Aorta (tissue), 5 donors: Measurements from ENCODE around the gene LOXL1. TPM values are rescaled to one million over a fixed set of nuclear protein-coding genes. Genes with fewer than 3 reads are reported as not detected.
"Not testable (repeated sequence)": the region's sequence is repeated elsewhere in the genome, so short reads cannot be mapped to it uniquely, and the experiment has no call there.

ENCODE experiments used
- ATAC-seq: fragments of 200-7000 bp; cut with Tn5 transposase; one replicate; pipeline ENCODE4 v1.9.1; 2022; ENCODE audit warnings: moderate library complexity; ENCODE audit not compliant: low FRiP score
- DNase-seq, 2 donors: peaks; one replicate each; pipeline ENCODE4 v3.0.0-alpha.2; 2020
- H3K27ac ChIP-seq, 2 donors: one replicate each; pipeline ENCODE4 v1.5.1; 2013; ENCODE audit warnings: low read length in 2 of 2, mild to moderate bottlenecking in 2 of 2, moderate library complexity in 2 of 2, control low read depth in 1 of 2, inconsistent platforms in 1 of 2, low read depth in 1 of 2
- H3K27me3 ChIP-seq, 2 donors: one replicate each; pipeline ENCODE4 v1.6.1; 2013; ENCODE audit warnings: control low read depth in 1 of 2, low read length in 1 of 2, mild to moderate bottlenecking in 1 of 2, moderate library complexity in 1 of 2; ENCODE audit not compliant: insufficient read depth in 2 of 2, control insufficient read depth in 1 of 2
- H3K36me3 ChIP-seq, 2 donors: one replicate each; pipeline ENCODE4 v1.6.1; 2013; ENCODE audit warnings: control low read depth in 1 of 2, low read length in 1 of 2, mild to moderate bottlenecking in 1 of 2; ENCODE audit not compliant: insufficient read depth in 2 of 2, control insufficient read depth in 1 of 2
- H3K4me1 ChIP-seq, 2 donors: one replicate each; pipeline ENCODE4 v1.6.1; 2013; ENCODE audit warnings: low read length in 2 of 2, control low read depth in 1 of 2, mild to moderate bottlenecking in 1 of 2, moderate library complexity in 1 of 2; ENCODE audit not compliant: insufficient read depth in 2 of 2, control insufficient read depth in 1 of 2
- H3K4me3 ChIP-seq, 2 donors: one replicate each; pipeline ENCODE4 v1.5.1; 2013; ENCODE audit warnings: low read length in 2 of 2, control low read depth in 1 of 2, mild to moderate bottlenecking in 1 of 2
- H3K9me3 ChIP-seq: one replicate; pipeline ENCODE4 v1.6.1; 2013; ENCODE audit warnings: mild to moderate bottlenecking, low read length; ENCODE audit not compliant: control insufficient read depth
- WGBS, 2 donors: extraction: QIAGEN DNeasy Blood & Tissue Kit; methylation state at CpG; one replicate each; pipeline ENCODE4 v1.1.7; 2013; 5-methylcytosine and 5-hydroxymethylcytosine counted together
- intact Hi-C, 2 donors: fragments of 100-400 bp; cut with DNase I; formaldehyde crosslinking; loops; one replicate each; pipeline versions ENCODE4 v1.14.2 to v1.15.0; 2022
- polyA plus RNA-seq, 2 donors: library from polyadenylated mRNA; stranded (reverse); fragments of 200-250 nt; gene quantifications; one replicate each; pipeline ENCODE4 v1.2.3, GENCODE V29; 2013
- total RNA-seq, 2 donors: library from RNA; stranded (reverse); fragmentation: NEBNext Ultra II Directional; extraction: Animal tissue kit (Norgen Biotek cat#: 25700); gene quantifications; one replicate each; pipeline ENCODE4 v1.2.1, GENCODE V29; 2021
- donor health status: healthy with polysubstance abuse.
- donor health status: Bipolar disorder and iron deficiency.
- donor health status: DM: no; HTN: no; CAD: no.
- donor health status: DM: no; HTN: no; CAD: no.
- donor health status: DM: yes; HTN: yes; CAD: no.

The LOXL1 gene
- total and polyA plus RNA-seq, 4 donors = 49.0 to 138 (median 112) TPM

GRCh38 chr15:73938516-73938915 is 12.3 kb downstream of the LOXL1 start:
- DNase-seq = peak; percentile 14 to 41

GRCh38 chr15:73939138-73939537 is 12.9 kb downstream of the LOXL1 start:
- DNase-seq = peak; percentile 51 to 75
- intact Hi-C loops = no loop called here
- peak overlapping the region; percentile 14 to 28 for H3K27ac ChIP-seq

More at GRCh38 chr15:73938516-73938915, 12.3 kb downstream of the LOXL1 start:
- H3K27me3 ChIP-seq, H3K4me3 ChIP-seq, ATAC-seq, intact Hi-C loops, H3K9me3 ChIP-seq, H3K36me3 ChIP-seq, H3K27ac ChIP-seq: not testable (repeated sequence)
- WGBS, 2 donors = 96% methylated on average over 8 of the region's 8 CpGs
- peaks cover 5 to 13% of the 10 kb centered on the region in 2 donors for H3K4me1 ChIP-seq

GRCh38 chr15:73940061-73940981 is 14.1 kb downstream of the LOXL1 start:
- Histone ChIP-seq H3K4me1 (peaks cover 5 to 13% of the 10 kb centered on the region in 2 donors), H3K36me3 (no peaks in the 10 kb centered on the region)
- peak; percentile 36 to 67 for DNase-seq

More at GRCh38 chr15:73939138-73939537, 12.9 kb downstream of the LOXL1 start:
- peaks cover 5 to 13% of the 10 kb centered on the region in 2 donors for H3K4me1 ChIP-seq
- no peak for ATAC-seq
- 2 to 8% methylated on average over 4 of the region's 4 CpGs for WGBS, 2 donors
- H3K9me3 ChIP-seq = no peaks in the 10 kb centered on the region
- H3K27me3 ChIP-seq = no peaks in the 10 kb centered on the region
- no peaks in the 10 kb centered on the region for H3K36me3 ChIP-seq
- H3K4me3 ChIP-seq = no peak overlapping the region

GRCh38 chr15:73941044-73941443 is 14.8 kb downstream of the LOXL1 start:
- Histone ChIP-seq H3K27ac (peak overlapping the region; percentile 80 to 96), H3K4me1 (peaks cover 5 to 13% of the 10 kb centered on the region in 2 donors)

More at GRCh38 chr15:73940061-73940981, 14.1 kb downstream of the LOXL1 start:
- Histone ChIP-seq H3K27ac (peak overlapping the region; percentile 80 to 96), H3K9me3 (no peaks in the 10 kb centered on the region), H3K27me3 (no peaks in the 10 kb centered on the region), H3K4me3 (no peak overlapping the region)
- peak; percentile 4 for ATAC-seq
- intact Hi-C loops = no loop called here
- WGBS, 2 donors = 34 to 37% methylated on average over 8 of the region's 8 CpGs

GRCh38 chr15:73941449-73941848 is 15.2 kb downstream of the LOXL1 start:
- WGBS, 2 donors = 11 to 22% methylated on average over 3 of the region's 3 CpGs
- Histone ChIP-seq H3K9me3 (no peaks in the 10 kb centered on the region), H3K4me1 (peaks cover 4 to 13% of the 10 kb centered on the region in 2 donors), H3K36me3 (no peaks in the 10 kb centered on the region), H3K4me3 (no peak overlapping the region), H3K27ac (peak overlapping the region; percentile 31 to 88), H3K27me3 (no peaks in the 10 kb centered on the region)
- intact Hi-C loops = no loop called here
- no peak for ATAC-seq
- DNase-seq = no peak

More at GRCh38 chr15:73941044-73941443, 14.8 kb downstream of the LOXL1 start:
- ATAC-seq (peak; percentile 75), DNase-seq (peak; percentile 86 to 87)
- 0 to 11% methylated on average over 1 of the region's 1 CpG for WGBS, 2 donors
- Histone ChIP-seq H3K27me3 (no peaks in the 10 kb centered on the region), H3K9me3 (no peaks in the 10 kb centered on the region), H3K36me3 (no peaks in the 10 kb centered on the region), H3K4me3 (no peak overlapping the region)
- intact Hi-C loops = no loop called here

GRCh38 chr15:73941871-73942635 is 15.8 kb downstream of the LOXL1 start:
- Histone ChIP-seq H3K36me3 (peaks cover 0 to under 1% of the 10 kb centered on the region in 2 donors), H3K27me3 (no peaks in the 10 kb centered on the region), H3K4me3 (no peak overlapping the region), H3K9me3 (no peaks in the 10 kb centered on the region), H3K4me1 (peaks cover 3 to 13% of the 10 kb centered on the region in 2 donors), H3K27ac (peak overlapping the region; percentile 44 to 88)
- ATAC-seq (no peak), DNase-seq (peak; percentile 54 to 71)
- 16 to 26% methylated on average over 9 to 10 of the region's 10 CpGs for WGBS, 2 donors
- intact Hi-C loops = no loop called here

GRCh38 chr15:73942751-73943270 is 16.5 kb downstream of the LOXL1 start:
- intact Hi-C loops = no loop called here
- Histone ChIP-seq H3K4me1 (peaks cover 3 to 13% of the 10 kb centered on the region in 2 donors), H3K27ac (peak overlapping the region; percentile 44 to 88), H3K4me3 (no peak overlapping the region), H3K9me3 (no peaks in the 10 kb centered on the region), H3K27me3 (no peaks in the 10 kb centered on the region), H3K36me3 (peaks cover 0 to 5% of the 10 kb centered on the region in 2 donors)
- peak; percentile 50 to 72 for DNase-seq
- WGBS, 2 donors = 26 to 35% methylated on average over 6 of the region's 6 CpGs
- ATAC-seq = no peak
